Activated CD4-positive, alpha-beta T cell treated with anti-CD3 and anti-CD28 coated beads, Interleukin-2, amount 50 U/mL, for 4 hours (primary cell): ENCODE data around the gene FAM131A.
A peak's percentile ranks its signal among the peaks of the same experiment; 100 is the strongest.
"Not testable (repeated sequence)": the region's sequence is repeated elsewhere in the genome, so short reads cannot be mapped to it uniquely, and the experiment has no call there.

Experiments used
- DNase-seq, 2 experiments: peaks; one replicate each; pipeline ENCODE4 v3.0.0-alpha.2; 2020

Gene FAM131A

GRCh38 chr3:184317201-184317600 is 20.2 kb upstream of the FAM131A start:
- no peak for DNase-seq

GRCh38 chr3:184320104-184320445 is 17.3 kb upstream of the FAM131A start:
- DNase-seq = peak; percentile 52 to 55

DNA sequence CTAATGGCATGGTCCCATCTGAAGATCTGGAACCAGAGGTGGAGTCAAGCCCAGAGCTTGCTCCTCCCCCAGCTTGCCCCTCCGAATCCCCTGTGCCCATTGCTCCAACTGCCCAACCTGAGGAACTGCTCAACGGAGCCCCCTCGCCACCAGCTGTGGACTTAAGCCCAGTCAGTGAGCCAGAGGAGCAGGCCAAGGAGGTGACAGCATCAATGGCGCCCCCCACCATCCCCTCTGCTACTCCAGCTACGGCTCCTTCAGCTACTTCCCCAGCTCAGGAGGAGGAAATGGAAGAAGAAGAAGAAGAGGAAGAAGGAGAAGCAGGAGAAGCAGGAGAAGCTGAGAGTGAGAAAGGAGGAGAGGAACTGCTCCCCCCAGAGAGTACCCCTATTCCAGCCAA is 15.7 kb upstream of the FAM131A start:
- no peak for DNase-seq

DNA sequence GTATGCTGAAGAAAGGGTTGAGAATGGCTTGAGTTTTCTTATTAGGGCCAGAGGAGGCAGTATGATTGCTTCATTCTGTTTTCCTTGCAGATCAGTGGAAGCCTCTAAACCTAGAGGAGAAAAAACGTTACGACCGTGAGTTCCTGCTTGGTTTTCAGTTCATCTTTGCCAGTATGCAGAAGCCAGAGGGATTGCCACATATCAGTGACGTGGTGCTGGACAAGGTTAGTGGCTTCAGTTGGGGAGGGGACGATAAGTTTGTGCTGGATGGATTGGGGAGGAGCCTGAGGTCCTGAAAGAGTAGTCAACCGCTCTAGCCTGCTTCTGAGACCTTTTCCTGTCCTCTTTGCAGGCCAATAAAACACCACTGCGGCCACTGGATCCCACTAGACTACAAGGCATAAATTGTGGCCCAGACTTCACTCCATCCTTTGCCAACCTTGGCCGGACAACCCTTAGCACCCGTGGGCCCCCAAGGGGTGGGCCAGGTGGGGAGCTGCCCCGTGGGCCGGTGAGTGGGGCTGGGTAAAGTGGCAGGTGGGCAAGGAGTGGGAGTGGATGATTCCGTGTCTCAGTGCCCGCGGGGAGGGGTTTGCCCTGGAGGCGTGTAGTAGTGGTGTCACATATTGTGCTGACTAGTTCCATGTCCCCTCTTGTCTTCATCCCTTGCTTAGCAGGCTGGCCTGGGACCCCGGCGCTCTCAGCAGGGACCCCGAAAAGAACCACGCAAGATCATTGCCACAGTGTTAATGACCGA is 14.5 kb upstream of the FAM131A start:
- no peak for DNase-seq

GRCh38 chr3:184323696-184324095 is 13.7 kb upstream of the FAM131A start:
- DNase-seq = no peak

- DNase-seq = no peak
Observed at GRCh38 chr3:184325269-184325668, 12.1 kb upstream of the FAM131A start.

GRCh38 chr3:184325715-184326369 is 11.6 kb upstream of the FAM131A start:
- DNase-seq = peak; percentile 40 to 49

DNA sequence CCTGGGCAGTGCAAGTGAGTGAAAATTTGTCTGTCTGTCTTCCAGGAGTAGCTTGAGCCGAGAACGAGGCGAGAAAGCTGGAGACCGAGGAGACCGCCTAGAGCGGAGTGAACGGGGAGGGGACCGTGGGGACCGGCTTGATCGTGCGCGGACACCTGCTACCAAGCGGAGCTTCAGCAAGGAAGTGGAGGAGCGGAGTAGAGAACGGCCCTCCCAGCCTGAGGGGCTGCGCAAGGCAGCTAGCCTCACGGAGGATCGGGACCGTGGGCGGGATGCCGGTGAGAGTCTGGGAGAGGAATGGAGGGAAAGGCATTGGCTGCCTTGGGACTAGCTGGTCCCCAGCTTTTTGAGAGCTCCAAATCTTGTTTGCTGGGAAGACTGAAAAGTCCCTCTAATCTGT is 10.2 kb upstream of the FAM131A start:
- no peak for DNase-seq

GRCh38 chr3:184328516-184328915 is 8.9 kb upstream of the FAM131A start:
- DNase-seq = no peak

GRCh38 chr3:184332370-184333090 is 4.9 kb upstream of the FAM131A start:
- no peak for DNase-seq

DNA sequence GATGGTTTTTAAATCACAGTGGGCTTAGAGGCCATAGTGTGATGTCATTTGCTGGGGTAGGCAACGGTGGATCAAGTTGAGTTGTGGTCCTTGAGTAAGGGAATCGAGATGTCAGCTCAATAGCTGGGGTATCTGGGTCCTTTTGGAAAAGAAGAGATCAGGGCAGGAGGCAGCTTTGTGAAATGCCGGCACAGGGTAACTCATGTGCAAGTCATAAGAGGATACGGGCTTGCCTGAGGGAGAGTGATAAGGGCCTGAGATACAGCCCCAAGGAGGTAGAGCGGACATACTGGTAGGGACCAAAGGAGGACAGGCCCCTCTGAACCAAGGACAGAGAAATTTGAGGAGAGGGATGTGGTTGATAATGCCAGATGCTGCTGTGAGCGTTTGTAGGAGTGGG is 4.2 kb upstream of the FAM131A start:
- DNase-seq = no peak

GRCh38 chr3:184333700-184334099 is 3.7 kb upstream of the FAM131A start:
- DNase-seq = no peak

DNA sequence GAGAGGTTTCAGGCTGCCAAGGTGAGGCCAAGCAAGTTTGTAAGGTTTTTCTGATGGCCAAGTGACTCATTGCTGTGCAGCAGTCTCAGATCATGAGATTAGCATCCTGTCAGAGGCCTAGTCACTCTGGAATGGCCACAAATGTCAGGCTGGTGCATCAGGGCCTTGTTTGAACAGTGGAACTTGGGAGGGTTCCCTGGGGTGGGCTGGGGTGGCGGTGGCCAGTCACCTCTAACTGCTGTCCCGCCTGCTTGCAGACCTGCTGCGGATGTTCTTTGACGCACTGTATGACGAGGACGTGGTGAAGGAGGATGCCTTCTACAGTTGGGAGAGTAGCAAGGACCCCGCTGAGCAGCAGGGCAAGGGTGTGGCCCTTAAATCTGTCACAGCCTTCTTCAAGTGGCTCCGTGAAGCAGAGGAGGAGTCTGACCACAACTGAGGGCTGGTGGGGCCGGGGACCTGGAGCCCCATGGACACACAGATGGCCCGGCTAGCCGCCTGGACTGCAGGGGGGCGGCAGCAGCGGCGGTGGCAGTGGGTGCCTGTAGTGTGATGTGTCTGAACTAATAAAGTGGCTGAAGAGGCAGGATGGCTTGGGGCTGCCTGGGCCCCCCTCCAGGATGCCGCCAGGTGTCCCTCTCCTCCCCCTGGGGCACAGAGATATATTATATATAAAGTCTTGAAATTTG is 2.8 kb upstream of the FAM131A start:
- DNase-seq = peak; percentile 20 to 37

DNA sequence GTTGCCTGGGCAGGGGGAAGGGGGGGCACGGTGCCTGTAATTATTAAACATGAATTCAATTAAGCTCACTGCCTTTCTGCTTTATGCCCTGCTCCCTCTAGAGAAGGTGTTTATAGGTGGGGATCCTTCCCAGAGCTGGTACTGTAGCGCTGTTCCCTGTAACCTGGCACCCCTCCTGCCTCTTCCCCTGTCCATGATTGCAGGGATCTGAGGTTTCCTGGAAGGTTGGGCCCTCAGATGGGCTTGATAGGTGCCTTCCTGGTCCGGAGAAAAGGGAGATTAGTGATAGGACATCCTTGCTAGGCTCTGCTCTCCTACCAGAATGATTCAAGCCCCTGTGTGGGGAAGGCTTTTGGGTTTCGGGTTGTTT is 2.1 kb upstream of the FAM131A start:
- no peak for DNase-seq

DNA sequence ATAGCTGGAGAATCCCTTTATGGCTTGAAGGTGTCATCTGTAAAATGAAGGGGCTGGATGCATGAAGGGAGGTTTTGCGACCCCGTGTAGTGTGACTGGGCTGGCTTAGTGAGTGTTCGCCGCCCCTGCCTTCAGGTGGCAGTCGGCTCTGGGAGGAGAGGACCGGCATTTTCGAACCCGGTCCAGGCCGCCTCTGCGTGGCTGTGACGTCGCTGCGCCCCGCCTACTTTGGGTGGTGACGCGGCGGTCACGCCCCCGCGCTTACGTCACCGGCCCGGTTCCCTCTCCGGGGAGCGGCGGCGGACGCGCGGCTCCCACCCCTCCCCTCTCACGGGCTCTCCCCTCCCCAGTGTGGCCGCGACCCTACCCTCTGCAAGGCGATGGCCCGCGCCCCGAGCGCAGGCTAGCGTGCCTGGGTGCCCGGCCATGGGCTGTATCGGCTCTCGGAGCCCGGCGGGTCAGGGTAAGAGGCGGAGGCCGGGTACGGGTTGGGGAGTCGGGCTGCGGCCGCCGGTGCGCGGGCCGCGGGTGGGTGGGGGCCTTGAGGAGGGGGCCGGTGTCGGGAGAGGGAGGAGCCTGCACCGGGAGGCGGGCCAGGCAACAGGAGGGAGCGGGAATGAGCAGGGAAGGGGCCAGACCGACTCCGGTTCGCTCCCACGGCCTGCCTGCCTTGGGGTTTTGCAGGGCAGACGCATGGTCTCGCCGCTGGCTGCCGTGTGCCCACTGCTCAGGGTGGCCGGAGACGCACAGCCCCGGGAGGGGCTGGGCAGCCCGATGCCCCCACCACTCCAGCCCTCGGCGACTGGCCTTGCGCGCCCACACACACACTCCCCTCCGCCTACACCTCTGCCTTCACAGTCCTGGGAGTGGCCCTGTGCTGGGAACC is 1.5 kb upstream of the FAM131A start:
- DNase-seq = peak; percentile 84

DNA sequence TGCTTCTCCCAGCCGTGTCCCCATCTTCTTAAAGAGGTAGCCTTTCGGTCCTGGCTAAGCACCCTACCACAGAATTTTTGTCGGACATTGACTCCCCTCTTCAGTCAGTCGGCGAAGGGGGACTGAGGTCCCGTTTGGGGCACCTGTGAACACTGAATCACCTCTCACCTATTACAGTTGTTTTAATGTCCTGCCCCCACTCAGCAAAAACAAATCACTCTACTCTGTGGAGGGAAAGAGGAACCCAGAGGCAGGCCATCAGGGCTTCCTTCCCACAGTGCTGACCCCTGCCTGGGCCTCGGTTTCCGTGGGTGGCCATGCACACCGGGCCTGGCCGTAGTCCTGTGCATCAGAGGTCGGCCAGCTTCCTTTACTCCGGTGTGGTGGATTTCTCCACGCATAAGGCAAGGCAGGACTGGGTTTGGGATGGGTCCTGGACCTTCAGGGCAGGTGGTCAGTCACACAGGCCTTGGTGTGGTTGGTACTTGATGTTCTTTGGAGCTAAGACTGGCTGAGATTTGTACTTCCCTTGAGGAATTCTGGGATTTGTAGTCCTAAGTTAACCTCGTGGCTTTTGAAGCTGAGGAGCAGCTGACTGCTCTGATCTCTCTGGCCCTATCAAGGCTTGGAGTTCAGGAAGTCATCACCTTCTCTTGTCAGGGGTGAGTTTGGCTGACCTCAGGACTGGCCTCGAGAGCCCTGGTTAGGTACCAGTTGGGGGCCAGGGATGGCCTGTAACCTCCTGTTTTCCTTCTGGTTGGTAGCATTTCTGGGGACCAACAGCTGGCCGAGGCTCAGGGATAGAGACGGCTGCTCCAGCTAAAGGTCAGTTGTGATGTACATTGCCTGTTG is 627 bp upstream of the FAM131A start:
- no peak for DNase-seq

GRCh38 chr3:184337981-184338380 is 581 bp downstream of the FAM131A start:
- DNase-seq = no peak

- DNase-seq = no peak
Observed at GRCh38 chr3:184338511-184338945, 1.1 kb downstream of the FAM131A start.

GRCh38 chr3:184339001-184339400 is 1.6 kb downstream of the FAM131A start:
- DNase-seq = no peak

GRCh38 chr3:184339451-184340135 is 2.2 kb downstream of the FAM131A start:
- DNase-seq = not testable (repeated sequence)

- DNase-seq = no peak
Observed at GRCh38 chr3:184341925-184342324, 4.5 kb downstream of the FAM131A start.
